HG03108 (cell line): ENCODE measurements around the gene RAD51B.

Source experiments
- ATAC-seq: cut with Tn5 transposase; IDR thresholded peaks from one replicate; pipeline ENCODE4 v1.9.1; 2021; ENCODE audit warnings: moderate library complexity; ENCODE audit not compliant: unreplicated experiment

RAD51B gene

DNA sequence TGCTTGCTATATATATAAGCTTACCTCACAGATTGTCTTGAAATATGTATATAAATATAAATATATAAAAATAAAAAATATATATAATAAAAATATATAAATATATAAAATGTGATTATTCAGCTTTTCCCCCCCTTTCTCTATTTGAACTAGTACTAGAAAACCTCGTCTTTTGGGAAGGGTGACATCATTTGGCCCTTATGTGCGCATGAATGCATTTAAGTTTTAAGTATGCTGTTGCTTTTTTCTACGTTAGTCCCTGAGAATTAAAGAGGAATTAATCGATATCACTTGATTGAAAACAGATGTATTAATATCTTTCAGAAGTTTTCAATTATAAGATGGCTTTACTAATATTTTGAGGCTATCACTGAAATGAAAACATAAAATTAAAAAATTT, 69.9 kb downstream of the RAD51B start:
- ATAC-seq: no peak

DNA sequence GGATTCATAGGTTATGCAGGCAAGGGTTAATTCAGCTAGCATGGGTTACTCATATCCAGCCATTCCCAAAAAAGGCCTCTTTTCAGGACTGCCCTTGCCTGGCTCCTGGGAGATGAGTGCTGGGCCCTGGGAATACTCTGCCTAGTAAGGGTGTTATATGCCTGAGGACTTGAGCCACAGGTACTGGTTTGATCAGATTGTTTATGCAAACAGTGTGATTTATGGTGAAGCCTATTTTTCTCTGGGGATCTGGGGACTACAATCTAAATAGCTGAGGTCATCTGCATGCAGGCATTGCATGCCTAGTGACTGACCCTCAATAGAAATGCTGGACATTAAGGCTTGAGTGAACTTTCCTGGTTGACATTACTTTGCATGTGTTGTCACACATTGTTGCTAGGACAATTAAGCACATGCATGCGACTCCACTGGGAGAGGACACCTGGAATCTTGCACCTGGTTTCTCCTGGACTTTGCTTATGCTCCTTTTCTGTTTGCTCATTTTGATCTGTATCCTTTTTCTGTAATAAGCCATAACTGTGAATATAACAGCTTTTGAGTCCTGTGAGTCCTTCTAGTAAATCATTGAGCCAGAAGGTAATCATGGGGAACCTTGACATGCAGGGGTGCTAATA, 73.0 kb downstream of the RAD51B start:
- no peak for ATAC-seq

DNA sequence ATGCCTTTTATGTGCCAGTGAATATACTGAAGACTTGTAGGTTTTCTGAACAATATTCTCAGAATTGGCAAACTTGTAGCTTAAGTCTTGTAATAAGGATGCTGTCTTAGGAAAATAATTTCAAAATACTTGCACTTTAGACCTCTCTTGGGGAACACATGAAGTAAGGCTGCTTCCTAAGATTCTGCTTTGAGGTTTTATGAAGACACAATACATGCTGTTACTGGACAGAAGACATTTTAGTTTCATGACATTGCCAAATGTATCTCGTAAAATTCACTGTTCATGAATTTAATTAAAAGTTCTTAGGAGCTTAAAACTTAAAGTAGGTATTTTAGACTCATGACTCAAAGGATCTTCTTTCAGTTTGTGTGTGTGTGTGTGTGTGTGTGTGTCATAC, 80.7 kb downstream of the RAD51B start:
- no peak for ATAC-seq

DNA sequence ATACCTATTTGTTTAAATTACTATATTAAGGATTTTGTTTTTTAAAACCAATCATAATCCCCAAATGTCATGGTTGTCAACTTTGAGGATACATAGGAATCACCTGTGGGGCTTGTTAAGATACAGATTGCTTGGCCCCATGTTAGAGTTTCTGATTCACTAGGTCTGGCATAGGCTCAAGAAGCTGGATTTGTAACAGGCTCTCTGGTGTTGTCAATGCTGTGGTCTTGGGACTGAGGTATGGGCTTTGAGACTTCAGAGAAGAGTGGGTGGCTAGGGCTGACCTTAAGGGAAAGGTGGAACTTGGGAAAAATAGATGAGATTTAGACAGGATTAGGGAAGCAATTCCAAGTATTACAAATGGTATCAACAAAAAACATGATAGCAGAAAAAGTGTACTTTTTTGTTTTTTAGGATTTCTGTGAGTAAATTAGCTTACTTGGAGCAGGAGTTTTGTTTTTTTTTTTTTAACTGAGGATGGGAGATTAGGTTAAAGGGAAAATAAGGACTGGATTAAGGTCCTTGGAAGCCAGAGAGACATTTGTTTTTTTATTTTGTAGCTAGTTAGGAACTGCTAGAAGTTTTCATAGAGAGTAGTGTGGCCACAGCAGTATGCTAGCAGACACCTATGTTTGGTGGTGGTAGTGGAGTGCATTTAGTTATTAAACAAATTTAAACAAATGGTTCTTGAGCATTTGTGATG, 88.6 kb downstream of the RAD51B start:
- ATAC-seq: no peak

DNA sequence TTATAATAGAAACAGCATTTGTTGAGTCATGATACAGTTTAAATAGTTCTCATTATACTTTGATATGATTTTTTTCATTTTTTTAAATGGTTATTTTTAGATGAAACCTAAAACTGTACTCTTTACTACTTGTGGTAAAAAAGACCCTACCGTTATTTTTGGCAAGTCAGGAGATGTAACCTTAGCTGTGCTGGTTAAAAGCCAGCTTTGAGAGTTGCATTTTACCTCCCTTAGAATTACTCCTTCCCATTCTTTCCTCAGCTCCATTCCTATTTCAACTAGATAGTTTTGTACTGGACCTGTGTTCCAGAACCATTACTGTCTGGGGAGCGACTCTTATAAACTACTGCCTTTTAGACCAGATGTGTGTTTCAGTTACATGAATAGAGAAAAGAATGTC, 92.0 kb downstream of the RAD51B start:
- no peak for ATAC-seq

DNA sequence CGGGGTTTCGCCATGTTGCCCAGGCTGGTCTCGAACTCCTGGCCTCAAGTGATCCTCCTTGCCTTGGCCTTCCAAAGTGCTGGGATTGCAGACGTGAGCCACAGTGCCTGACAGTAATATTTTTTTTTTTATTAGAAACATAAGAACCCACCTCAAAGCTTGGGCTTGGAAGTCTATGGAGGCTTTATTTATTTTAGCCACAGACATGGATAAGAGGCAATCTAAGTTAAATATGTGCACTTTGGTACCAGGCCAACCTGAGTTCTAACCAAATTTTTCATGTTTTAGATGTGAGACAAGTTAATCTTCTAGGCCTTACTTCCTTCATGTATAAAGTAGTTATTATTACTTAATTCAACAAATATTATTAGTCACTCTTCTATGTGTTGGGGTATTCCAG, 96.9 kb downstream of the RAD51B start:
- ATAC-seq: no peak

DNA sequence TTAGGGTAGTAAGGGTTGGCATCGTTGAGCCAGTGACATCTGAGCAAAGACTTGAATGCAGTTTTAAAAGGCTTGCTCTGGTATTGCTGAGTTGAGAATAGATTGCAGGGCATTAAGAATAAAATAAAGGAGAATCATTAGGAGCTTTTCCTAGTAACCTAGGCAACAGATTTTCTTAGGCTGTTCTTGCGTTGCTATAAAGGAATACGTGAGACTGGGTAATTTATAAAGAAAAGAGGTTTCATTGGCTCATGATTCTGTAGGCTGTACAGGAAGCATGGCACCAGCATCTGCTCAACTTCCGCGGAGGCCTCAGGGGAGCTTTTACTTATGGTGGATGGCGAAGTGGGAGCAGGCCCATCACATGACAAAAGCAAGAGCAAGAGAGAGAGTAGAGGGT, 97.4 kb downstream of the RAD51B start:
- ATAC-seq: no peak

DNA sequence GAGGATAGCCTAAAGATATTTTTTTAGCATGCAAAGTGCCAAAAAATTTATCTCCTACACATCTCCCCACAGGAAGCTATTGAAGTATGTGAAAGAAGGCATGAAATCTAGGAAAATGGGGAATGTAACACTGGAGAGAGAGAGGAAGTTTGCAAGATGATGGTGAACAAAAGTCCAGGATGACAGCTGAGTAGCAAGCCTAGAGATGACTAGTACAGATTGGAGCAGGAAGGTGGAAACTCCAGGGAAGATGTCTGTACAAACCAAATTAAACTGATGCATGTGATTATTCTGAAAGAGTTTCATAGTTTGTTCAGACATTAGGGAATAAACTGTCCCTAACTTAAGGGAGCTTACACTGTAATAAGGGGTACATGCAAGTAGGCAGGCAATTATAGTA, 99.3 kb downstream of the RAD51B start:
- ATAC-seq: no peak

DNA sequence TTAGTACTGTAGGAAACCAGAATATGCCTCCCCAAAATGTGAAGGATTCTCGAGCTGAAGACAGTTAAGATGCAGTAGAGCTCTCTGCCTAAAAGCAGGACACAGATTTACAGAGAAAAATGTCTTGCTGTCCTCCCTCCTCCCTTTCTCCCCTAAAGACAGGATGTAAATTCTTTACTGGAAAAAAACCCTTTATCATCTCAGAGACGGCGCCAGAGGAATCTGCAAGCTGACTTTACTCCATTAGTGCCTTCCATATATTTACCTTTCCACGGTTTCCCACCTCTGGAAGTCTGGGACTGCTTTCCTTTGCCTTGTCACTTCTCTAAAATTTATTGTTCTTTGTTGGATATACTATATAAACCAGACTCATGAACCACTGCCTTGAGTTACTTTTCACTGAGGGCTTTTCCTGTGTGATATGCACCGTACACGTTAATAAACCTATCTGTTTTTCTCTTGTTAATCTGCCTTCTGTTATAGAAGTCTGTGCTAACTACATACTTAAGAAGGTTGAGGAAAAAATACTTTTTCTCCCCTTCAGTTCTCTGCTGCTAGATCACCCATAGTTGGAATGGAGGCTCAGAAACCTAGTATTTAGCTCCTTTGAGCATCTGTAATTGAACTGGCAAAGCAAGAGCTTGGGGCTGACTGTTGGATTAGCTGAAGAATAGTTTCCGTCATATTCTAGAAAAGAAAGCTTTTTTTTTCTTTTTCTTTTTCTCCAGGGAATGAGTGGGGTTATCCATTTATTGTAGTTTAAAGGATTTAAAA, 99.9 kb downstream of the RAD51B start:
- no peak for ATAC-seq

DNA sequence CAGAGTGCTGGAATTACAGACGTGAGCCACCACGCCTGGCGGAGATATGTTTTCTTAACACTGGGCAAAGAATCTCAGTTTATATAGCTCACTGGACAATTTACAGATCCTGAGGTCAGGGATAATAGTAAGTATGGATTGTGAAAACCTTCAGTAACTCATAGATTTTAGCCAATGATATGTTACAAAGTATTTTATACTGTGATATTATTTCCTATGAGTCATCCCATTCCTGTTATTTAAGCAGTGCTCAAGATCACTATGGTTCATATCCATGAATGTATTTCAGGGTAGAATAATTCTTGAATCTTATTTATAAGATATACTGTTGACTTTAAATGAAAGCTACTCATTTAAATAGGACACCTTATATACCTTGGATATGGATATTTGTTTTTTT, 107.2 kb downstream of the RAD51B start:
- ATAC-seq: no peak

DNA sequence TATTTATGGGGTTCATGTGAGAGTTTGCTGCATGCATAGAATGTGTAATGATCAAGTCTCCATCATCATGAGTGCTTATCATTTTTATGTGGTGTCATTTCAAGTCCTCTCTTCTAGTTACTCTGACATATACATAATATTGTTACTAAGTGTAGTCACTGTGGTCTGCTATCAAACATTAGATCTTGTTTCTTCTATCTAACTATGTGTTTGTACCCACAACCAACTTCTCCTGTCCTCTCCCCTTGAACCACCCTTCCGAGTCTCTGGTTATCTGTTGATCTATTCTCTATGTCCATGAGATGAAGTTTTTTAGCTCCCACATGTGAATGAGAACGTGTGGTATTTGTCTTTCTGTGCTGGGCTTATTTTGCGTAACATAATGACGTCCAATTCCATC, 107.7 kb downstream of the RAD51B start:
- no peak for ATAC-seq

DNA sequence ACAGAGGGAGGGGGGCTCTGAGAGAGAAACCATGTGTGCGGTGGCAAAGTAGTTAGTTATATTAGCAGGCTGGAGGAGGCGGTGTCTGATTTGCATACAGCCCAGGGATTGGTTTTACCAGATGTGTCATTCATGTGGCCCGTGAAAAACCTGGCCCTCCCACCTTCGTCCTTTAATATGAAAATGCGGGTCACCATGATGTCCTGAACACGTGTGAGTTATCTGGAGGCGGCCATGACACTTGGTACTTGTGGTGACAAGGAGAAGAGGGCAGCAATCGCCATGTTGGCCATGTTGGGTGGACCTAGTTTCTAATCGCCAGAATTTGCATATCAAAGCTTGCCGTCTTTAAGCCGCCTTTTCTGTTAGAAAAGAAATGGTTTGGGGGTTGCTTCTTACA, 108.8 kb downstream of the RAD51B start:
- no peak for ATAC-seq

DNA sequence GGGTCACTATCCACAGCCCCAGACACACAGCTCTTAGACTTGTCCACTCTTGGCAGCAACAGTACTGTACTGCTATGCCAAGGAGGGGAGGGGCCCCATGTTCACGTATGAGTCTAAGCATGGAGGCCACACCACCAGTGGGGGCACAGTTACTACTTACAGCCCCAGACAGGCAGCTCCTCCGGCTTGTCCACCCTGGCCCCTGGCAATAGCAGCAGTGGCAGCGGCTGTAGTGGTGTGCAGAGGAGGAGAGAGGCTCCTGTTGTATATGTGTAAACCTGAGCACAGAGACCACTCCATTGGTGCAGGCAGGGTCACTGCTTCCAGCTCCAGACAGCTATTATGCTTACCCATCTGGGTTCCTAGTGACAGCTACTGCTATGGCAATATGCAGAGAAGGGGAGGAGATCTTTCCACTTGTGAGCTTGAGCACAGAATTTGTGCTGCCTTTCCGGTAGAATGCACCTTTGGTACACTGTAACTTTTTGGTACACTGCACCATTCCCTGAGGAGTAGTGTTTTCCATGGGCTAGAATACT, 113.2 kb downstream of the RAD51B start:
- ATAC-seq: no peak

DNA sequence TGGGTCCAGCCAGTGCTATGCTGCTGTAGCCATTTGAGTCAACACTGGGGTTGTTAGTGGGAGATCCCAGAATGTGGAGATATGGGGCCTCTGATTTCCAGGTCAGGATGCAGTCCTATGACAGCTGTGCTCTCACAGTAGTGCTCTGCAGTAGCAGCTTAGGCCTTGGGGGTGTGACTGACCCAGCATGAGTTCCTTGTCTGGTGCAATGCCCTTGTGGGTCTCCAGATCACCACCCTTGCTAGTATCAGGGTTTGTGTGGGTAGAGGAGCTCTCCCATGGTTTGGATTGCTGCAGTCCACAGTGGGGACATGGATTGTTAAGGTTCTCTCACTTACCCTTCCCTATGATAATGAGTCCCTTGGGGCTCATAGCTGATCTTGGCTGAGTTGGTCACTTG, 113.7 kb downstream of the RAD51B start:
- no peak for ATAC-seq

DNA sequence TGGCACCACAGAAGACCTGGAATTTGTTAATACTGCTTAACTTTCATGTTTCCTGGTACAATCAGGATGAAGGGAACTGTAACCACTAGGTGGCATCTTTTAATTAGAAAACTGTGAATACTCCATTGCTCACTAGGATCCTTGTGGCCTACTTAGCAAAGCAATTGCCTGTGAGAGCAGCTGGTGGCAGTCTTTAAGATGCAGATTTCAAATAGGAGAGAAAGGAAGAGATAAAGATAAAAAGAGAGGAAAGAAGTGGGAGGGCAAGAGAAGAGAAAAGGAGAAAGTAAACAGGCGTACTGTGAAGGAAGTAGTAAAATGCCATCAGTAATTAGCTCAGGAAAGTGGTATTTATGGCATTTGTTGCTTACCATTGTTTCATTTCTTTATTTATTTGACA, 114.5 kb downstream of the RAD51B start:
- no peak for ATAC-seq

DNA sequence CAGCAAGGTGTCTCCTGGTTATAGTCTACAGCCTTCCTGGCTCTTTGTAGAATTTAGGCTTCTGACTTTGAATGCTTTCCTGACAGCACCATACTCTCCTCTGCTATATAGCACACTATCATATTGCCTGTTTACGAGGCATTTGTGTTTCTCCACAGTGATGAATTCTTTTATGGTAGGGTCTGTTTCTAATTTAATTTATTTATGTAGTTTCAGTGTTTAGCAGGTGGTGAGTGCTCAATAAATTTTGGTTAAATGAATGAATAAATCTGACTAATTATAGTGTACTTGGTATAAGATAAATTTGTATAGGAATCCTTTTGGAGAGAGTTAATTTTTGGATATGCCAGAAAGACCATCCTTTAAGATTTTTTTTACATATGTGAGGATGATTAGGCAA, 115.3 kb downstream of the RAD51B start:
- ATAC-seq: no peak

DNA sequence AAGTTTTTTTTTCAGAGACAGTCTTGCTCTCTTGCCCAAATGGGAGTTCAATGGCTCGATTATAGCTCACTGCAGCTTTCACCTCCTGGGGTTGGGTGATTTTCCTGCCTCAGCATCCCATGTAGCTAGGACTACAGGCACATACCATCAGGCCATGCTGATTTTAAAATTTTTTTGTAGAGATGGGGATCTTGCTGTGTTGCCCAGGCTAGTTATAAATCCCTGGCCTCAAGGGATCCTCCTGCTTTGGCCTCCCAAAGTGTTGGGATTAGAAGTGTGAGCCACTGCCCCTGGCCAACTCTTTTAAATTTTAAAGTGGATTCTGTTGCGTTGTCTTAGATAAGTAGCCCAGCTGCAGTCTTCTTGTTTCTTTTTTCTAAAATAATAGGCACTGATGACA, 115.8 kb downstream of the RAD51B start:
- no peak for ATAC-seq

DNA sequence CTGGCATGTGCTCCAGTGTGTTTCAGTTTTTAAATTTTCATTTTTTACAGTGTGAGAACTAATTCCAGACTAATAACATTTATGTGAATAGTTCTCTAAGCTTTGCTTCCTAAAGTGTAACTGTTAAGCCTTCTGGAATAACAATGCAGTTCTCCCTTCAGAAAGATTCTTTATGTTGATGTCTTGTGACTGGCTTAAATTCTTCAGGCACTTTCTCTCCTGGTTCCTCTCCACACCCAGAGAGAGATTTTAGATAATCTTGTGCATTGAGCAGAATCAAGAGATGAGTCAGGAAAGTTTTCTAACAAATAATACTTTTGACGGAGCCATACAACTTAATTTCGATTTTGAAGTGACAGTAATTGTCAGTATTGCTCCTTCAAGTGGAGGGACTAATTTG, 118.5 kb downstream of the RAD51B start:
- ATAC-seq: no peak

DNA sequence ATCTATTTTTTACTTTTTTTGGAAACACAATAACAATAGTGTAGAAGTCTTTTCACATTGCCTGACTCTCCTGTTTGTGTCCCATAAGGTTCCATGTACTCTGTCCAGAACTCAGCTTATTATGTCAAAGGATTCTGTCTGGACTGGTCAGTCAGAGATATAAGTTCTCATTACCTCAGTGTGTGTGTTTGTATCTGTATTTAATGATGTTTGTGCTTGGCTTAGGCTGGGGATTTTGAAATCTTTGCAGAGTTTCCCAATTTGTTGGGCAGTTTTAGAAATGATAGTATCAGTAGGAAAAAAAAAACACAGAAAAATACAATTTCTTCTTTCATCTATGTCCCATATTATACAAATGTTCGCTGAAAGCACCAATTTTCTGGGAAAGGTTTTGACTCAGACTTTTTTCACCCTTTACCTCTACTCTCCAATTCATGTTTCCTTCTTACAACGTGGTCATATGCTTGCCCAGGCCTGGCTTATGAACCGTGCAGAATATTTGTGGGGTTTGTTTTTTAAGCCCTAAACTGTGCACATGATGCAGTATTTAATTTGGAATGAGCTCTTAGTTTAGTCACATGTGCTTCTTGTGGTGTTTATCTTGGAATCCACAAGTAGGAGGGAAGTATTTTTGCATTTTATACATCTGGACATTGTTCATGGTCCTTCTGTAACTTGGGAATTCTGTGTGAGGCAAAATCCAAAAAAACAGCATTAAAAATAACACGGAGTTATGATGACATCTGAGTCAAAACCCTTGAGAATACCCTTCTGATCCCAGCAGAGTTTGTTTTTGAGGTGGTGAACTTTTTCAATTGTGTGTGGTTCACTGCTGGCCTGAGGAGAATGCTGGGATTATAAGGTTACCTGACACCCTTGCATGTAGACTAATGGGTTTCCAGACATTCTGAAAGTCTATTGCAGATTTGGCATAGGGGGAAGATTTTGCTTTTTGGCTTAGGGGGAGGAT, 121.2 kb downstream of the RAD51B start:
- no peak for ATAC-seq

DNA sequence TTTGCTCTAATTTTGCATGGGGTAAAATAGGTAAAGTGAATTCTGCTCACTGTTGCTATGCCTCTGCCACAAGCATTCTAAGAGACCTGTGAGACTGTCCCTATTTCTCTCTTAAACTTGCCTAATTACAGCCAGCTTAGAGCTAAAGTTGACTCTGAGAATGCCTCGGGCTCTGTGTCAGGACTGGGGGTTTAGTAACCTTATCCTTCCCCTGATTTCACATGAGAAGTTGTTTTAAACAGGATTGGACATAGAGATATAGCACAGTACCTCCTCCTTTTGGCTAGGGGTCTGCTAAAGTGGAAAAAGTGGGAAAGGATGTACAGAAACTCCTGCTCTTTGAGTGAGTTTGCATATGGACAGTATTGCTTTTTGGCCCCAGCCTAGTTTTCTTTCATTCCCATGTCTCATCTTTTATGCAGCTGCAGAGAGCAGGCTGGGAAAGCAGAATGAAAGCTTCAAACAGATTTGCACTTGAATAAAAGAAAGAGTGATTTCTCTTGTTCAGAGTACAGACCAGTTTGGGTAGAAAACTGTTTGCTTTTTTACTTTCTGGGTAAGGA, 122.0 kb downstream of the RAD51B start:
- ATAC-seq: no peak
